ENCODE data around the gene CYSRT1. TPM values are rescaled to one million over a fixed set of nuclear protein-coding genes. Genes with fewer than 3 reads are reported as not detected.

Gene CYSRT1
- polyA plus RNA-seq, 3 donors from 2014 or later, result 0.19 TPM; not detected in 2

- peaks cover 2 to 11% (median 10%) of the 10 kb centered on the region in 3 donors for H3K27me3 Mint-ChIP-seq (ENCODE audit: low read depth in 3 of 3)
- DNase-seq, result no peak
- H3K4me1 Mint-ChIP-seq, result peaks cover 36 to 40% of the 10 kb centered on the region in 2 donors
- H3K27ac Mint-ChIP-seq, result no peak overlapping the region
- H3K36me3 Mint-ChIP-seq, result peaks cover 4 to 15% (median 5%) of the 10 kb centered on the region in 3 donors
- H3K4me3 Mint-ChIP-seq, result peak overlapping the region in 2 of 5 donors; percentile 18 to 91
- H3K9me3 Mint-ChIP-seq, result no peaks in the 10 kb centered on the region
Observed at GRCh38 chr9:137185921-137186320, 39.1 kb upstream of the CYSRT1 start.

DNA sequence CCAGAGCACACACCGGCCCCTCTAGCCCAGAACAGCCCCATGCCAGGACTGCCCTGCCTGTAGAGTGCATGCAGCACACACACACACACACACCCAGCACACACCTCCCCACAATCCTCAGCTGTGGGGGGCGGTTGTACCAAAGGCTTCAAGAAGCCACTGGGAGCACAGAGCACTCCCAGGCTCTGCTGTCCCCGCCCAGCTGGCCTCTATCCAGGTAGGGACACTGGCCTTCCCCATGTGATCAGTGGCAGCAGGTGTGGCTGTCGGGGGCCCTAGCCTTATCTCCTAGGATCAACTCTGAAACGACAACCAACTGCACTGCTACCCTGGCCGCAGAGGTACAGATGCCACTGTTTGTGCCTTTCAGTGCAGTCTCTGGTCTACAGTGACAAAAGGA is 38.6 kb upstream of the CYSRT1 start:
- Mint-ChIP-seq H3K4me1 (peaks cover 38 to 40% of the 10 kb centered on the region in 2 donors), H3K9me3 (no peaks in the 10 kb centered on the region), H3K27ac (peak overlapping the region in 2 of 6 donors; percentile 29 to 69), H3K4me3 (peak overlapping the region in 4 of 5 donors; percentile 91 to 94 (median 94)), H3K36me3 (peaks cover 4 to 15% (median 5%) of the 10 kb centered on the region in 3 donors), H3K27me3 (ENCODE audit: low read depth in 3 of 3) (peaks cover 2 to 14% (median 9%) of the 10 kb centered on the region in 3 donors)
- DNase-seq, result no peak

GRCh38 chr9:137187386-137187785 is 37.6 kb upstream of the CYSRT1 start:
- Mint-ChIP-seq H3K4me1 (peaks cover 38 to 40% of the 10 kb centered on the region in 2 donors), H3K4me3 (peak overlapping the region; percentile 90 to 94 (median 93))

GRCh38 chr9:137188086-137188489 is 36.9 kb upstream of the CYSRT1 start:
- Mint-ChIP-seq H3K4me3 (peak overlapping the region; percentile 90 to 94 (median 93)), H3K27ac (peak overlapping the region; percentile 86 to 93 (median 93)), H3K4me1 (peaks cover 38 to 40% of the 10 kb centered on the region in 2 donors), H3K36me3 (peaks cover 0 to 10% (median 4%) of the 10 kb centered on the region in 3 donors), H3K27me3 (ENCODE audit: low read depth in 3 of 3) (peaks cover 2 to 14% (median 9%) of the 10 kb centered on the region in 3 donors), H3K9me3 (no peaks in the 10 kb centered on the region)
- DNase-seq, result no peak

More at GRCh38 chr9:137187386-137187785, 37.6 kb upstream of the CYSRT1 start:
- Mint-ChIP-seq H3K27me3 (ENCODE audit: low read depth in 3 of 3) (peaks cover 2 to 14% (median 9%) of the 10 kb centered on the region in 3 donors), H3K9me3 (no peaks in the 10 kb centered on the region), H3K27ac (peak overlapping the region; percentile 86 to 93 (median 91)), H3K36me3 (peaks cover 0 to 10% (median 4%) of the 10 kb centered on the region in 3 donors)
- no peak for DNase-seq

GRCh38 chr9:137188490-137189296 is 36.3 kb upstream of the CYSRT1 start, which contains the start of the genes ANAPC2 and SSNA1:
ANAPC2 (minus strand) TSS chr9:137188560; CDS start chr9:137188532, 28 bp downstream.
SSNA1 (plus strand) TSS chr9:137188676; CDS start chr9:137188727, 51 bp downstream.
- Mint-ChIP-seq H3K9me3 (no peaks in the 10 kb centered on the region), H3K27me3 (ENCODE audit: low read depth in 3 of 3) (peaks cover 2 to 14% (median 9%) of the 10 kb centered on the region in 3 donors), H3K27ac (peak within 1 kb of the TSS; percentile 86 to 98 (median 96)), H3K4me3 (peak within 1 kb of the TSS; percentile 91 to 96 (median 94)), H3K4me1 (peaks cover 38 to 40% of the 10 kb centered on the region in 2 donors), H3K36me3 (peaks cover 0 to 6% (median 4%) of the 10 kb centered on the region in 3 donors)
- peak; percentile 94 to 95 (median 95) for DNase-seq

DNA sequence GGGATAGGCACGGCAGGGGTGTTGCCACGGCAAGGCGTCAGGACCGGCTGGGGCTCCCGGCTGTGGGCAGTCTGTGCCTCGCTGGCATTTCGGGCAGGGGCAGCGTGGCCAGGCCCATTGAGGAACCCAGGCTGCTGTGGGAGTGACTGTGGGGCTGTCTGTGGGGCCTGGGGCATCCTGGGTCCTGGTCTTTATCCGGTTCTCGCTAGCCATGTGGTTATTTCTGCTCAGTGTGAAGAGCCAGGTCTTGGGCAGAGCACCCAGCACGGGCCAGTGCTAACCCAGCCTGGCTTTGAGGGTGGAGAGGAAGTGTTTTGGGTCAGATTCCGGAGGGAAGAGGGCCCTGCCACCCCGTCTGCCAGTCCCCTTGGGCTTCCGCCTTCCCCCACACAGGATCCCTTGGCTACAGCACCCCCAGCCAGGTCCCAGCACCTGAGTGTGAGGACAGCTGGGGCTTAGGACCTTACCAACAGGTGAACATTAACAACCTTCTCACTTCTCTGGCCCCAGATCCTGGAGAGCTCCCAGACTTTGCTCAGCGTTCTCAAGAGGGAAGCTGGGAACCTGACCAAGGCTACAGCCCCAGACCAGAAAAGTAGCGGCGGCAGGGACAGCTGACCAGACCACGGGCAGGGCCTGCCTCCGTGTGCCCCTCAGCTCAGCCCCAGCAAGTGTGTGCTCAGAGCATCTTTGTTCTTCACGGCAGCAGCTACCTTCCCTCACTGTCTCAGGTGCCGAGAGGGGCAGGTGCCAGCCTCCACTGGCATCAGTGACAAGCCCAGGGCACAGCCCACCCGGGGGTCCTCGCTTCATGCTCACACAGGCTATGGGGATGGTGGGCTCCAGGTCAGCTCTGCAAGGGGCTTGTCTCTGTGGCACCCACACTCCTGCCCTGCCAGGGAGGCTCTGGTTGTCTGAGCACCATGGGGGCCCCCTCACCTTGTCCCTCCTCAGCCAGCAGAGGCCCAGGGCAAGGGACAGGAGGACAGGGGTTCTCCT is 35.4 kb upstream of the CYSRT1 start:
- H3K27ac Mint-ChIP-seq, result peak overlapping the region; percentile 86 to 98 (median 96)
- no peaks in the 10 kb centered on the region for H3K9me3 Mint-ChIP-seq
- no peaks in the 10 kb centered on the region for H3K36me3 Mint-ChIP-seq
- no peak for DNase-seq
- H3K4me1 Mint-ChIP-seq, result peaks cover 32 to 37% of the 10 kb centered on the region in 2 donors
- H3K4me3 Mint-ChIP-seq, result peak overlapping the region; percentile 89 to 96 (median 94)
- peaks cover 2 to 14% (median 9%) of the 10 kb centered on the region in 3 donors for H3K27me3 Mint-ChIP-seq (ENCODE audit: low read depth in 3 of 3)

- DNase-seq, result no peak
- Mint-ChIP-seq H3K4me1 (peaks cover 31 to 34% of the 10 kb centered on the region in 2 donors), H3K4me3 (peak overlapping the region in 4 of 5 donors; percentile 62 to 71 (median 64)), H3K9me3 (no peaks in the 10 kb centered on the region), H3K27ac (peak overlapping the region; percentile 67 to 97 (median 74)), H3K36me3 (no peaks in the 10 kb centered on the region), H3K27me3 (ENCODE audit: low read depth in 3 of 3) (peaks cover 2 to 14% (median 9%) of the 10 kb centered on the region in 3 donors)
Observed at GRCh38 chr9:137190315-137190856, 34.6 kb upstream of the CYSRT1 start.

DNA sequence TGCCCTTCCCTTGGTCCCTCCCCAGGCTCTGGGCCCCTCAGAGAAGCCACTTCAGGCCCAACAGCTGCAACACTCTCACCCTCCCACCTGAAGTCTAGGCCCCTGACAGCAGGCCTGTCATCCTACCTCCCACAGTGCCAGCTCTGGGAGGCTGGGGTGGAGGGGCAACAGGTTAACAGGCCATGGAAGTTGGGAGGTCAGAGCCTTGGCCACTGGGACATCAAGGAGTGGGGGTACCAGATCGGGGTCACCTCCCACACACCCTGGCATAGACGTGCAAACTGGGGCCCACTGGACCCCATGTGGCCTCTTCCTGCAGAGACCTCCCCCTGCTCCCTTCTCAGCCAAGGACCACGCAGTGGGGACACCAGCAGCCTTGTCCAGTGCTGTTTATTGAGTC is 33.7 kb upstream of the CYSRT1 start:
- H3K4me1 Mint-ChIP-seq, result peaks cover 28 to 32% of the 10 kb centered on the region in 2 donors
- no peaks in the 10 kb centered on the region for H3K36me3 Mint-ChIP-seq
- no peak for DNase-seq
- H3K27ac Mint-ChIP-seq, result peak overlapping the region in 1 of 6 donors; percentile 78
- H3K27me3 Mint-ChIP-seq (ENCODE audit: low read depth in 3 of 3), result peaks cover 2 to 11% (median 10%) of the 10 kb centered on the region in 3 donors
- H3K4me3 Mint-ChIP-seq, result no peak overlapping the region
- no peaks in the 10 kb centered on the region for H3K9me3 Mint-ChIP-seq

DNA sequence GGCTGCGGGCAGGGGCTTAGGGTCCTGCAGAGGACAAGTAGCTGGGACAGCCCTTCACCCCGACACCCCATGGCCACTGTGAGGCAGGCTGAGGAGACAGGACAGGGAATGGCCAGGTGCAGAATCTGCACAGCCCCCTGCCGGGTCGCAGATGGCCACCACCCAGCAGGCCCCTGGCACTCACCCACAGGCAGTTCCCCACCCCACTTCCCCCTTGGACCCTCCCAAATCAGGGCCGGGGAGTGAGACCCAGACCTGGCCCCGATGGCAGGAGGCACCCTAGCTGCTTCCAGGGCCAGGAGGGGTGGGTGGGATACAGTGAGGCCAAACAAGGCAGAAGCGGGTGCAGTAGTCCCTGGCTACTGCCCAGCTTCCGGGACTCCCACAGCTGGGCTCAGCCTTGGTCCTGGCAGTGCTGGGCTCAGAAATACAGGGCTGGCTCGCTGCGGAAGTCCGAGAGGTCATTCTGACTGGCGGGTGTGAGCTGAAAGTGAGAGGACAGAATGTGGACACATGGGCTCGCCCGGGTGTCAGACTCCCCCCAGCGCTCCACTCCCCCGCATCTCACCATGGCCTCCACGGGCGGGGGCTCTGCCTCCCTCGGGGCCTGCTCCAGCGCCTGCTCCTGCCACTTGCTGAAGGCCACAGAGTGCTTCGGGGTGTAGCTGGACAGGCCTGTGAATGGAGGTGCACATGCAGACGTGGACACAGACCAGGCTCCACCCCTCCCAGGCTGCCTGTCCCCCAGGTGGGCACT is 33.1 kb upstream of the CYSRT1 start:
- no peak for DNase-seq
- Mint-ChIP-seq H3K27me3 (ENCODE audit: low read depth in 3 of 3) (peaks cover 2 to 11% (median 10%) of the 10 kb centered on the region in 3 donors), H3K27ac (no peak overlapping the region), H3K4me3 (no peak overlapping the region), H3K4me1 (peaks cover 22 to 26% of the 10 kb centered on the region in 2 donors), H3K36me3 (no peaks in the 10 kb centered on the region), H3K9me3 (no peaks in the 10 kb centered on the region)

DNA sequence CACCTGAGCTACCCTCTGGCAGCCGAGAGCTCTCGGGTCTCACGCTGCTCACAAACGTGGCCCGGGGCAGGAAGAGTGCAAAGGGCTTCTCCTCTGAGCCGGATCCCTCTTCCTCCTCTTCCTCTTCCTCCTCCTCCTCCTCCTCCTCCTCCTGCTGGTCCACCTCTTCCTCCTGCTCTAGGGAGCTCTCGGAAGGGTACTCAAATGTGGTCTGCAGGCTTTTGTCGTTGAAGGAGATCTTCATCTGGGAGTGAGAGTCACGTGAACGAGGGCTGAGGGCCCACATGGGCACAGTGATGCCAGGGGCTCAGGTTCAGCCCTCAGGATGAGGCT is 32.6 kb upstream of the CYSRT1 start:
- H3K27me3 Mint-ChIP-seq (ENCODE audit: low read depth in 3 of 3), result peaks cover 2 to 10% (median 10%) of the 10 kb centered on the region in 3 donors
- no peak overlapping the region for H3K27ac Mint-ChIP-seq
- DNase-seq, result no peak
- H3K36me3 Mint-ChIP-seq, result no peaks in the 10 kb centered on the region
- no peaks in the 10 kb centered on the region for H3K9me3 Mint-ChIP-seq
- peaks cover 17 to 20% of the 10 kb centered on the region in 2 donors for H3K4me1 Mint-ChIP-seq
- H3K4me3 Mint-ChIP-seq, result no peak overlapping the region

GRCh38 chr9:137192859-137193258 is 32.1 kb upstream of the CYSRT1 start:
- Mint-ChIP-seq H3K36me3 (no peaks in the 10 kb centered on the region), H3K4me1 (peaks cover 12 to 16% of the 10 kb centered on the region in 2 donors), H3K27ac (no peak overlapping the region), H3K9me3 (no peaks in the 10 kb centered on the region), H3K27me3 (ENCODE audit: low read depth in 3 of 3) (peaks cover 2 to 8% (median 7%) of the 10 kb centered on the region in 3 donors), H3K4me3 (no peak overlapping the region)
- DNase-seq, result no peak

DNA sequence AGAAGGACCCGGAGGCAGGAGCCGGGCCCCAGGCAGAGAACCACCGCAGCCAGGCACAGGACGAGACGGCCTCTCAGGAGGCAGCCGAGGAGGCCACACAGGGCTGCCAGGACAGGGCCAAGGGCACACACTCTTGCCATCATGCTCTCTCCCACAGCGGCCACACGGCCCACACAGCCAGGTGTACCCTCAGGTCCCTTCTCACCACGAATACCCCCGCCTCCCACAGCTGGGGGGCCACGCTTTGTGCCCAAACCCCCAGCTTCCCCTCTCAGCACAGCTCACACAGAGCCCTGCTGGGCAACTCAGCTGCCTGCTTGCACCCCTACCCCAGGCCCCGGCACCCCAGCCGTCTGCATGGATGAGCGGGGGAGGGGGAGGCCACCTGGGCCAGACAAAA is 31.2 kb upstream of the CYSRT1 start:
- H3K27me3 Mint-ChIP-seq (ENCODE audit: low read depth in 3 of 3), result peaks cover 0 to 2% (median 1%) of the 10 kb centered on the region in 3 donors
- H3K9me3 Mint-ChIP-seq, result no peaks in the 10 kb centered on the region
- no peak overlapping the region for H3K27ac Mint-ChIP-seq
- H3K4me3 Mint-ChIP-seq, result no peak overlapping the region
- no peak for DNase-seq
- no peaks in the 10 kb centered on the region for H3K36me3 Mint-ChIP-seq
- H3K4me1 Mint-ChIP-seq, result peaks cover 11 to 14% of the 10 kb centered on the region in 2 donors

Measured in immature natural killer cell (primary cell).